Testis (tissue), 3 donors: ENCODE measurements around the gene GAB3. TPM values are rescaled to one million over a fixed set of nuclear protein-coding genes. Genes with fewer than 3 reads are reported as not detected.
"Not testable (repeated sequence)": the region's sequence is repeated elsewhere in the genome, so short reads cannot be mapped to it uniquely, and the experiment has no call there.

Experiments
- DNase-seq: peaks from one replicate; pipeline ENCODE4 v3.0.0-alpha.2; 2019
- H3K27ac ChIP-seq, 2 donors: fragments of 200-600 bp; sonication (generic); one replicate each; pipeline ENCODE4 v1.5.1; 2019
- H3K27me3 ChIP-seq: fragments of 200-600 bp; sonication (generic); one replicate; pipeline ENCODE4 v1.5.1; 2019
- H3K36me3 ChIP-seq: fragments of 200-600 bp; sonication (generic); one replicate; pipeline ENCODE4 v1.5.1; 2017; ENCODE audit warnings: low read depth; ENCODE audit errors: missing control alignments
- H3K4me1 ChIP-seq: fragments of 200-600 bp; sonication (generic); one replicate; pipeline ENCODE4 v1.5.1; 2019
- H3K4me3 ChIP-seq, 2 donors: fragments of 200-600 bp; sonication (generic); one replicate each; pipeline ENCODE4 v1.5.1; 2017 to 2019
- H3K9me3 ChIP-seq: fragments of 200-600 bp; sonication (generic); one replicate; pipeline ENCODE4 v1.5.1; 2017
- POLR2A ChIP-seq: fragments of 450-650 bp; IDR thresholded peaks from one replicate; pipeline ENCODE4 v1.6.1; 2017; ENCODE audit warnings: antibody characterized with exemption, mild to moderate bottlenecking, moderate library complexity
- WGBS, 2 donors: methylation state at CpG; one replicate each; pipeline ENCODE4 v1.1.5; 2018; 5-methylcytosine and 5-hydroxymethylcytosine counted together
- intact Hi-C: fragments of 100-400 bp; cut with DNase I; formaldehyde crosslinking; loops from one replicate; pipeline ENCODE4 v1.15.1; 2023; ENCODE audit warnings: low total_unique reads
- polyA plus RNA-seq: library from polyadenylated mRNA; stranded (reverse); fragments of 350-450 nt; fragmentation: Illumina TruSeq; extraction: RNeasy Lipid Tissue Mini Kit (QIAGEN cat#74804); gene quantifications from one replicate; pipeline ENCODE4 v1.2.3, GENCODE V29; 2014; ENCODE audit warnings: low read depth, low replicate concordance; ENCODE audit not compliant: insufficient read depth
- total RNA-seq, 2 donors: library from RNA; depleted of rRNA; stranded (reverse); fragments of >200 nt; gene quantifications; one replicate each; pipeline ENCODE4 v1.2.3, GENCODE V29; 2016
- TF ChIP-seq, protein P1 (sequence below), 3 experiments: fragments of 450-650 bp in 2 of 3; fragments of 200-600 bp in 1 of 3; sonication (generic) in 1 of 3; IDR thresholded peaks; one replicate each; pipeline ENCODE4 v1.5.1; 2016 to 2019; ENCODE audit warnings: antibody characterized with exemption in 3 of 3, mild to moderate bottlenecking in 2 of 3, moderate library complexity in 1 of 3

The GAB3 gene
- total and polyA plus RNA-seq, 3 donors from 2014 or later, result 9.1 to 30.6 (median 30.5) TPM

DNA sequence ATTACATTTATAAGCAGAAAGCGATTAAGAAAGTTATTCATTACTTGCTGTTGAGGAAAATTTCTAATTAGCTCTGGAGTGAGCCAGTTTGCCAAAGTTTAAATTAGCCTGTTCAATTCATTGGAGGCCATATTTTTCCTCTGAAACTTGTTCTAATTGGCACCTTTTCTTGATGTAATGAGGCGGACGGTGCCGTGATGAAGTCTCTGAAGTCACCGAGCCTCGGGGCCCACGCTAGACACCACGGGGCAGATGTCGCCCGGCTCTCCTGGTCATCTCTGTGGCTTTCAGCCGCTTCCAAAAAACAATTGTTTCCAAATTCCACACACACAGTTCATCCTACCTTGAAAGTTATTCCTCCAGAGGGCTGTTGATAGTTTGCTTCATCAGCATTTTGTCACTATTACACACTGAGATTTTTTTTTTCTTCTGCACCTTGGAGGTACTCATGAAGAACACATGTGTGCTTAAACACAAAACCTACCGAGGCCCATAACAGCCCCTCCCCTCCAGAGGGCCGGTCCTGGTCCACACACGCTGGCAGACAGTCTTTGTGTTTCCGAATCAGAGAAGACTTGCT lies 93.6 kb downstream of the GAB3 start:
- H3K9me3 ChIP-seq, result no peaks in the 10 kb centered on the region
- H3K36me3 ChIP-seq, result no peaks in the 10 kb centered on the region
- 86 to 90% methylated on average over 13 to 15 of the region's 15 CpGs for WGBS, 2 donors
- H3K4me1 ChIP-seq, result no peaks in the 10 kb centered on the region
- DNase-seq, result no peak
- no peak overlapping the region for H3K4me3 ChIP-seq
- H3K27me3 ChIP-seq, result no peaks in the 10 kb centered on the region
- H3K27ac ChIP-seq, result no peak overlapping the region
- TF ChIP-seq, protein P1, sequence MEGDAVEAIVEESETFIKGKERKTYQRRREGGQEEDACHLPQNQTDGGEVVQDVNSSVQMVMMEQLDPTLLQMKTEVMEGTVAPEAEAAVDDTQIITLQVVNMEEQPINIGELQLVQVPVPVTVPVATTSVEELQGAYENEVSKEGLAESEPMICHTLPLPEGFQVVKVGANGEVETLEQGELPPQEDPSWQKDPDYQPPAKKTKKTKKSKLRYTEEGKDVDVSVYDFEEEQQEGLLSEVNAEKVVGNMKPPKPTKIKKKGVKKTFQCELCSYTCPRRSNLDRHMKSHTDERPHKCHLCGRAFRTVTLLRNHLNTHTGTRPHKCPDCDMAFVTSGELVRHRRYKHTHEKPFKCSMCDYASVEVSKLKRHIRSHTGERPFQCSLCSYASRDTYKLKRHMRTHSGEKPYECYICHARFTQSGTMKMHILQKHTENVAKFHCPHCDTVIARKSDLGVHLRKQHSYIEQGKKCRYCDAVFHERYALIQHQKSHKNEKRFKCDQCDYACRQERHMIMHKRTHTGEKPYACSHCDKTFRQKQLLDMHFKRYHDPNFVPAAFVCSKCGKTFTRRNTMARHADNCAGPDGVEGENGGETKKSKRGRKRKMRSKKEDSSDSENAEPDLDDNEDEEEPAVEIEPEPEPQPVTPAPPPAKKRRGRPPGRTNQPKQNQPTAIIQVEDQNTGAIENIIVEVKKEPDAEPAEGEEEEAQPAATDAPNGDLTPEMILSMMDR (IDR thresholded peaks at IDR 0.05), result no peak
- no peak for TF ChIP-seq POLR2A
- intact Hi-C loops, result no loop called here

DNA sequence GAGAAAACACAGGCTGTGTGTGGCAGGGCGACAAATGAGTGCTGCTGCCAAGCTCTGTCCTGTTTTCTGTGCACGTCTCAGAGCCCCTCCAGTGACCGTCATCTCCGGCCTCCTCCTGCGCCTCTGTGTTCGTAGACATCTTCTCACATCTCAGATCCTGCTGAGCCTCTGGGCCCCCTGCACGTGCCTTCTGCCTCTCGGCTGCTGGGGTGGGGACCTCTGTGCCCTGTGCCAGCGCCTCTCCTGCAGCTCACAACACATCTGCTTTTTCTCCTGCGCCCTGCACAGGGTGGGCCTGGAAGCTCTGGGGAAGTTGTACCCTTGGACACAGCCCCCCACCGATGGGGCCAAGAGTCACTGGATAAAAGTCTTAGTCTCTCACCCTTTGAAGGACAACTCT lies 95.1 kb downstream of the GAB3 start:
- DNase-seq, result no peak
- Histone ChIP-seq H3K27ac (no peak overlapping the region), H3K4me1 (no peaks in the 10 kb centered on the region), H3K9me3 (no peaks in the 10 kb centered on the region), H3K27me3 (no peaks in the 10 kb centered on the region), H3K4me3 (no peak overlapping the region), H3K36me3 (no peaks in the 10 kb centered on the region)
- intact Hi-C loops, result no loop called here
- WGBS, 2 donors, result 94 to 100% methylated on average over 2 to 11 of the region's 11 CpGs
- TF ChIP-seq, protein P1 (IDR thresholded peaks at IDR 0.05), result no peak
- no peak for TF ChIP-seq POLR2A

DNA sequence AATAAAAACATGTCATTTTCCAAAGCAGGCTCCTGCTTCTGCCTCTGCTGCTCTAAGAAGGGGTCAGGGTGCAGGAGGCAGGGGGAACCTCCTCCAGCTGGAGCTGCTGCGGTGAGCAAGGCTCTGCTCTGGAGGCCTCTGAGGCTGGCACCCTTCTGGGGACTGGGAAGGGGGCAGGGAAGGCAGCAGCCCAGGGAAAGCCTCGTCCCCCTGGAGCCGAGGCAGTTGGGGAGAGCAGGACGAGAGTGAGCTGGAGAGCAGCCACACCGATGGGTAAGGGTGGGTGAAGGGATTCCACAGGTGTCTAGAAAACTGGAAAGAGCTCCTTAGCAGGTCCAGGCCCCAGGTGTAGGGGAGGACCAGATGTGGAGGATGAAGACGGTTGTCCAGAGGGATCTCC lies 95.5 kb downstream of the GAB3 start:
- no peak for DNase-seq
- Histone ChIP-seq H3K4me3 (no peak overlapping the region), H3K27ac (no peak overlapping the region), H3K9me3 (no peaks in the 10 kb centered on the region), H3K27me3 (no peaks in the 10 kb centered on the region), H3K36me3 (no peaks in the 10 kb centered on the region), H3K4me1 (no peaks in the 10 kb centered on the region)
- TF ChIP-seq POLR2A, result no peak
- 71 to 86% methylated on average over 1 to 6 of the region's 6 CpGs for WGBS, 2 donors
- intact Hi-C loops, result no loop called here

DNA sequence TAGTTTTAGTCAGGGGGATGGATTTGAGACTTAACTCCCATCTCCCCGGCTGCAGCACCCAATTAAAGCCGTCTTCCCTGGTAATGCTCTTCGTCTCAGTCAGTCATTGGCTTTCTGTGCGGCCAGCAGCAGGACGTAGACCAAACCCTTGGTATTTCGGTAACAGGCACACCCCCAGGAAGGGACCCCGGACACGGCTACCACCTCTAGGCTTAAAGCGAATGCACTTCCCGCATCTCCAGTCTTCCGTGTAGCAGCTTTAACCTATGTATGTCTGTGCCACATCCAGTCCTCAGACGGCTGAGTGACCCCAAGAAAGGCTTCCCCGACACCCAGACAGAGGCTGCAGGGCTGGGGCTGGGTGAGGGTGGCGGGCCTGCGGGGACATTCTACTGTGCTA lies 96.0 kb downstream of the GAB3 start:
- WGBS, 2 donors, result 73 to 85% methylated on average over 4 to 15 of the region's 15 CpGs
- TF ChIP-seq, protein P1 (IDR thresholded peaks at IDR 0.05), result no peak
- TF ChIP-seq POLR2A, result no peak

DNA sequence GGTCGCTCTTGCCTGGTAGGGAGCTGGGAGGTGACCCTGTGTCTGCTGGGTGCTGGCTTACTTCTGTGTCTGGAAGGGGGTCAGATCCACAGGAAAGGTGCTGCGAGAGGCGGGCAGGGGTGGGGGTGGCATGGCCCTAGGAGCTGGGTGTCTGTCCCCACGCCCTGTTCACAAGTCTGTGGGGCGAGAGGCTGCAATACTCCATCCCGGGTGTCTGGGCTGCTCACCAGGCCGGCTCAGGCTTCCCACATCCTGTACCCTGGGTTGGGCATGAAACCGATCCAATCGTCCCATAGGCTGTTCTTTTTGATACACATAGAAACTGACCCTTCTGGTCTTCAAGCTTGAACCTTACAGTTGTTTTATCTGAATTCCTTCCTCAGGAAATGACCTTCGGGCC lies 96.5 kb downstream of the GAB3 start:
- TF ChIP-seq, protein P1 (IDR thresholded peaks at IDR 0.05), result no peak
- TF ChIP-seq POLR2A, result no peak
- Histone ChIP-seq H3K27me3 (no peaks in the 10 kb centered on the region), H3K36me3 (no peaks in the 10 kb centered on the region), H3K4me1 (no peaks in the 10 kb centered on the region), H3K9me3 (no peaks in the 10 kb centered on the region), H3K4me3 (no peak overlapping the region), H3K27ac (no peak overlapping the region)
- intact Hi-C loops, result no loop called here
- WGBS, 2 donors, result 30 to 63% methylated on average over 3 to 6 of the region's 10 CpGs
- no peak for DNase-seq

More for the DNA sequence above, 96.0 kb downstream of the GAB3 start:
- Histone ChIP-seq H3K27me3 (no peaks in the 10 kb centered on the region), H3K4me3 (no peak overlapping the region), H3K27ac (no peak overlapping the region), H3K36me3 (no peaks in the 10 kb centered on the region), H3K9me3 (no peaks in the 10 kb centered on the region), H3K4me1 (no peaks in the 10 kb centered on the region)
- intact Hi-C loops, result no loop called here
- DNase-seq, result no peak

DNA sequence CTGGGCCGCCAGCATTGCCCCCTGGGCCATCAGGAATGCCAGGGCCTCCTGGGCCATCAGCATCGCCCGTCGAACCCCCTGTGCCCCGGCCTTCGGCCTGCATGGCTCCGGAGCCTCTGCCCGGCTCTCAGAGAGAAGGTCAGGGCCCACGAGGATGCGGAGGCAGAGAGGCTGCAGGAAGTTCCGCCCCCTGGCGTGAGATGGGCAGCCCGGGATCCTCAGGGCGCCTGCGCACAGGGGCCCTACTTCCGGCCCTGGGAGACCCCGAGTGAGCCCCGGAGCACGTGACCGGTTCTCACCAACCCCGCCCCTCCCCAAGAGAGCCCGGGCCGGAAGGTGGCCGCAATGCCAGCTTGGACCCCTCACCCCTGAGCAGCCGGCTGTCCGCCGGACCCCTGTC lies 97.5 kb downstream of the GAB3 start, which contains the start of gene CTAG2:
TSS of gene CTAG2 (minus strand) at position 167 of the 400 bp plus-strand sequence. CDS start at position 103, 64 bp downstream.
- DNase-seq, H3K36me3 ChIP-seq, H3K27ac ChIP-seq, H3K4me3 ChIP-seq, H3K4me1 ChIP-seq, intact Hi-C loops, H3K27me3 ChIP-seq, H3K9me3 ChIP-seq: not testable (repeated sequence)
- WGBS, 2 donors, result no CpG with 5 or more reads among the region's 27 CpGs
